SK-N-SH (cell line): ENCODE measurements around the gene LAX1.
"Not testable (repeated sequence)": the region's sequence is repeated elsewhere in the genome, so short reads cannot be mapped to it uniquely, and the experiment has no call there.

Source experiments
- EP300 ChIP-seq, 2 experiments: IDR thresholded peaks; 2 replicates each; pipeline versions ENCODE4 v1.4.0 to v1.6.1; 2012; ENCODE audit warnings: borderline replicate concordance in 1 of 2, low read depth in 1 of 2, low read length in 1 of 2
- EZH2phosphoT487 ChIP-seq: fragments of 200-600 bp; sonication (generic); IDR thresholded peaks from 2 replicates; pipeline ENCODE4 v1.6.1; 2017; ENCODE audit warnings: low read depth, mixed run types, mild to moderate bottlenecking, antibody characterized with exemption, moderate library complexity, borderline replicate concordance
- POLR2AphosphoS5 ChIP-seq: IDR thresholded peaks from 2 replicates; pipeline ENCODE4 v1.6.1; 2012; ENCODE audit warnings: low read depth, low read length
- RFX5 ChIP-seq: IDR thresholded peaks from 2 replicates; pipeline ENCODE4 v1.6.1; 2012; ENCODE audit warnings: mild to moderate bottlenecking, improper control_type of control experiment, low read length
- TCF12 ChIP-seq: IDR thresholded peaks from 2 replicates; pipeline ENCODE4 v1.4.0; 2012
- TF ChIP-seq, protein P1 (sequence below): fragments of 150-350 bp; IDR thresholded peaks from 2 replicates; pipeline ENCODE4 v1.6.1; 2017; ENCODE audit warnings: antibody characterized with exemption, low read length, low read depth, borderline replicate concordance
- TF ChIP-seq, protein P2 (sequence below): fragments of 200-600 bp; sonication (generic); IDR thresholded peaks from 2 replicates; pipeline ENCODE4 v1.6.1; 2017; ENCODE audit warnings: antibody characterized with exemption, mild to moderate bottlenecking, moderate library complexity
- TF ChIP-seq, protein P3 (sequence below): IDR thresholded peaks from 2 replicates; pipeline ENCODE4 v1.6.1; 2012; ENCODE audit warnings: mild to moderate bottlenecking, low read depth, low read length, moderate library complexity

DNA sequence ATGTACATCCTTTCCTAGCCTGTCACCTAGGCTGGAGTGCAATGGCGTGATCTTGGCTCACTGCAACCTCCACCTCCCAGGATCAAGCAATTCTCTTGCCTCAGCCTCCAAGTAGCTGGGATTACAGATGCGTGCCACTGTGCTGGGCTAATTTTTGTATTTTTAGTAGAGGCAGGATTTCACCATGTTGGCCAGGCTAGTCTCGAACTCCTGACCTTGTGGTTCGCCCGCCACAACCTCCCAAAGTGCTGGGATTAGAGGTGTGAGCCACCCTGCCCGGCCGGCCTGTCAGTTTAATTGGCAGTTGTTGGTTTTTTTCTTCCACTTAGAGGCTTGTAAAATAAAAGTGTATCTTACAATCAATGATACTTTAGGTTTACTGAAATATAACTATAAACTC, 28.6 kb downstream of the LAX1 start:
- TF ChIP-seq, protein P1, sequence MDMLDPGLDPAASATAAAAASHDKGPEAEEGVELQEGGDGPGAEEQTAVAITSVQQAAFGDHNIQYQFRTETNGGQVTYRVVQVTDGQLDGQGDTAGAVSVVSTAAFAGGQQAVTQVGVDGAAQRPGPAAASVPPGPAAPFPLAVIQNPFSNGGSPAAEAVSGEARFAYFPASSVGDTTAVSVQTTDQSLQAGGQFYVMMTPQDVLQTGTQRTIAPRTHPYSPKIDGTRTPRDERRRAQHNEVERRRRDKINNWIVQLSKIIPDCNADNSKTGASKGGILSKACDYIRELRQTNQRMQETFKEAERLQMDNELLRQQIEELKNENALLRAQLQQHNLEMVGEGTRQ = not testable (repeated sequence)
- TF ChIP-seq, protein P2, sequence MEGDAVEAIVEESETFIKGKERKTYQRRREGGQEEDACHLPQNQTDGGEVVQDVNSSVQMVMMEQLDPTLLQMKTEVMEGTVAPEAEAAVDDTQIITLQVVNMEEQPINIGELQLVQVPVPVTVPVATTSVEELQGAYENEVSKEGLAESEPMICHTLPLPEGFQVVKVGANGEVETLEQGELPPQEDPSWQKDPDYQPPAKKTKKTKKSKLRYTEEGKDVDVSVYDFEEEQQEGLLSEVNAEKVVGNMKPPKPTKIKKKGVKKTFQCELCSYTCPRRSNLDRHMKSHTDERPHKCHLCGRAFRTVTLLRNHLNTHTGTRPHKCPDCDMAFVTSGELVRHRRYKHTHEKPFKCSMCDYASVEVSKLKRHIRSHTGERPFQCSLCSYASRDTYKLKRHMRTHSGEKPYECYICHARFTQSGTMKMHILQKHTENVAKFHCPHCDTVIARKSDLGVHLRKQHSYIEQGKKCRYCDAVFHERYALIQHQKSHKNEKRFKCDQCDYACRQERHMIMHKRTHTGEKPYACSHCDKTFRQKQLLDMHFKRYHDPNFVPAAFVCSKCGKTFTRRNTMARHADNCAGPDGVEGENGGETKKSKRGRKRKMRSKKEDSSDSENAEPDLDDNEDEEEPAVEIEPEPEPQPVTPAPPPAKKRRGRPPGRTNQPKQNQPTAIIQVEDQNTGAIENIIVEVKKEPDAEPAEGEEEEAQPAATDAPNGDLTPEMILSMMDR = not testable (repeated sequence)
- not testable (repeated sequence) for TF ChIP-seq EZH2phosphoT487; RFX5; POLR2AphosphoS5; TCF12; EP300 (IDR thresholded peaks at IDR 0.05; ENCODE audit: borderline replicate concordance in 1 of 2, low read depth in 1 of 2, low read length in 1 of 2)
- TF ChIP-seq, protein P3, sequence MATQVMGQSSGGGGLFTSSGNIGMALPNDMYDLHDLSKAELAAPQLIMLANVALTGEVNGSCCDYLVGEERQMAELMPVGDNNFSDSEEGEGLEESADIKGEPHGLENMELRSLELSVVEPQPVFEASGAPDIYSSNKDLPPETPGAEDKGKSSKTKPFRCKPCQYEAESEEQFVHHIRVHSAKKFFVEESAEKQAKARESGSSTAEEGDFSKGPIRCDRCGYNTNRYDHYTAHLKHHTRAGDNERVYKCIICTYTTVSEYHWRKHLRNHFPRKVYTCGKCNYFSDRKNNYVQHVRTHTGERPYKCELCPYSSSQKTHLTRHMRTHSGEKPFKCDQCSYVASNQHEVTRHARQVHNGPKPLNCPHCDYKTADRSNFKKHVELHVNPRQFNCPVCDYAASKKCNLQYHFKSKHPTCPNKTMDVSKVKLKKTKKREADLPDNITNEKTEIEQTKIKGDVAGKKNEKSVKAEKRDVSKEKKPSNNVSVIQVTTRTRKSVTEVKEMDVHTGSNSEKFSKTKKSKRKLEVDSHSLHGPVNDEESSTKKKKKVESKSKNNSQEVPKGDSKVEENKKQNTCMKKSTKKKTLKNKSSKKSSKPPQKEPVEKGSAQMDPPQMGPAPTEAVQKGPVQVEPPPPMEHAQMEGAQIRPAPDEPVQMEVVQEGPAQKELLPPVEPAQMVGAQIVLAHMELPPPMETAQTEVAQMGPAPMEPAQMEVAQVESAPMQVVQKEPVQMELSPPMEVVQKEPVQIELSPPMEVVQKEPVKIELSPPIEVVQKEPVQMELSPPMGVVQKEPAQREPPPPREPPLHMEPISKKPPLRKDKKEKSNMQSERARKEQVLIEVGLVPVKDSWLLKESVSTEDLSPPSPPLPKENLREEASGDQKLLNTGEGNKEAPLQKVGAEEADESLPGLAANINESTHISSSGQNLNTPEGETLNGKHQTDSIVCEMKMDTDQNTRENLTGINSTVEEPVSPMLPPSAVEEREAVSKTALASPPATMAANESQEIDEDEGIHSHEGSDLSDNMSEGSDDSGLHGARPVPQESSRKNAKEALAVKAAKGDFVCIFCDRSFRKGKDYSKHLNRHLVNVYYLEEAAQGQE = not testable (repeated sequence)
